ENCODE results near the gene ASNSD1. TPM values are rescaled to one million over a fixed set of nuclear protein-coding genes. Genes with fewer than 3 reads are reported as not detected.

Gene ASNSD1
- total RNA-seq = 16.6 and 21.8 TPM in 2 replicates

GRCh38 chr2:189661148-189661956, at the start of gene ASNSD1:
TSS of gene ASNSD1 (plus strand) at chr2:189661459. CDS start at chr2:189666133, 4,674 bp downstream.

GRCh38 chr2:189674374-189675112, 13.3 kb downstream of the ASNSD1 start, which contains the start of gene ANKAR:
TSS of gene ANKAR (plus strand) at chr2:189674670. CDS start at chr2:189676491, 1,821 bp downstream.

Other genes starting within 250 kb of the ASNSD1 start
- 20.2 and 30.1 TPM in 2 replicates for gene WDR75, start 220.0 kb upstream of the ASNSD1 start, total RNA-seq
- gene SLC40A1, start 80.7 kb upstream of the ASNSD1 start, total RNA-seq = 2.6 and 12.3 TPM in 2 replicates
- 0.49 and 4.8 TPM in 2 replicates for gene ANKAR, start 13.2 kb downstream of the ASNSD1 start, total RNA-seq
- 3.7 and 7.0 TPM in 2 replicates for gene OSGEPL1, start 101.3 kb downstream of the ASNSD1 start, total RNA-seq
- gene ORMDL1, start 122.9 kb downstream of the ASNSD1 start, total RNA-seq = 31.9 and 35.7 TPM in 2 replicates
- 8.4 and 13.7 TPM in 2 replicates for gene PMS1, start 123.0 kb downstream of the ASNSD1 start, total RNA-seq

Measured in mesangial cell (primary cell).